K562 (cell line): Measurements from ENCODE around the gene PBX2. TPM values are rescaled to one million over a fixed set of nuclear protein-coding genes. Genes with fewer than 3 reads are reported as not detected.

Experiments used
- CEBPG ChIP-seq, 3 experiments: fragments of 200-800 bp in 1 of 3; sonication (Bioruptor generic) in 1 of 3; sonication (generic) in 1 of 3; formaldehyde crosslinking in 1 of 3; IDR thresholded peaks in 2 of 3; conservative IDR thresholded peaks in 1 of 3; 2 replicates each; pipeline versions ENCODE4 v1.6.1 to v1.8.0; 2016 to 2022; ENCODE audit warnings: missing compliant biosample characterization in 2 of 3, missing genetic modification characterization in 2 of 3, mild to moderate bottlenecking in 1 of 3, missing genetic modification reagents in 1 of 3
- GTF2E2 ChIP-seq: fragments of 200-800 bp; sonication (Bioruptor generic); IDR thresholded peaks from 2 replicates; pipeline ENCODE4 v1.6.1; 2016; ENCODE audit warnings: missing genetic modification characterization, missing compliant biosample characterization
- HIVEP1 ChIP-seq: fragments of 250-450 bp; sonication (Bioruptor Pico); IDR thresholded peaks from 2 replicates; pipeline ENCODE4 v1.4.0; 2020; ENCODE audit warnings: mild to moderate bottlenecking
- NR4A1 ChIP-seq, 2 experiments: fragments of 250-450 bp in 1 of 2; fragments of 450-650 bp in 1 of 2; sonication (Bioruptor Pico) in 1 of 2; IDR thresholded peaks; 2 replicates each; pipeline versions ENCODE4 v1.4.0 to v1.6.1; 2016 to 2020; ENCODE audit warnings: mild to moderate bottlenecking in 2 of 2, missing compliant biosample characterization in 1 of 2, missing genetic modification characterization in 1 of 2, moderate library complexity in 1 of 2
- POLR2AphosphoS5 ChIP-seq: IDR thresholded peaks from 2 replicates; pipeline ENCODE4 v1.6.1; 2011; ENCODE audit warnings: mild to moderate bottlenecking, low read depth, low read length, moderate library complexity; ENCODE audit not compliant: control insufficient read depth, insufficient read depth
- SMARCA5 ChIP-seq: fragments of 450-650 bp; IDR thresholded peaks from 2 replicates; pipeline ENCODE4 v1.6.1; 2016
- STAT6 ChIP-seq: sonication (generic); formaldehyde crosslinking; IDR thresholded peaks from 2 replicates; pipeline ENCODE4 v1.8.1; 2023; ENCODE audit warnings: mild to moderate bottlenecking, missing genetic modification reagents
- TARDBP ChIP-seq: fragments of 450-650 bp; IDR thresholded peaks from 2 replicates; pipeline ENCODE4 v1.6.1; 2016
- ZNF263 ChIP-seq: sonication (generic); formaldehyde crosslinking; IDR thresholded peaks from 2 replicates; pipeline ENCODE4 v1.8.0; 2022; ENCODE audit warnings: mild to moderate bottlenecking, missing genetic modification reagents, borderline replicate concordance
- ZNF583 ChIP-seq: fragments of 250-450 bp; sonication (Bioruptor Pico); IDR thresholded peaks from 2 replicates; pipeline ENCODE4 v1.4.0; 2020
- polyA plus RNA-seq, 8 experiments: library from polyadenylated mRNA; depleted of rRNA in 4 of 8; stranded (reverse) in 5 of 8; unstranded in 3 of 8; fragments of >200 nt; fragmentation: Nextera tagmentation in 2 of 8; fragmentation: Illumina TruSeq in 1 of 8; extraction: Ambion mirVana in 2 of 8; extraction: Trizol in 1 of 8; gene quantifications; 2 replicates each; pipeline versions ENCODE4 v1.2.1 to v1.2.3, GENCODE V29; 2011 to 2014; ENCODE audit warnings: inconsistent platforms in 1 of 8, missing spikeins in 1 of 8
- total RNA-seq, 7 experiments: library from RNA; depleted of rRNA in 6 of 7; stranded (reverse); fragments of >200 nt in 6 of 7; fragmentation: Illumina TruSeq in 2 of 7; extraction: Trizol in 2 of 7; gene quantifications; 2 replicates each; pipeline versions ENCODE4 v1.2.1 to v1.2.3, GENCODE V29; 2011 to 2021; ENCODE audit warnings: low replicate concordance in 1 of 7
- TF ChIP-seq, protein P1 (sequence below), 2 experiments: fragments of 450-650 bp in 1 of 2; sonication (generic) in 1 of 2; formaldehyde crosslinking in 1 of 2; IDR thresholded peaks; 2 replicates each; pipeline versions ENCODE4 v1.7.1 to v1.9.0; 2016 to 2022; ENCODE audit warnings: inconsistent platforms in 1 of 2, mild to moderate bottlenecking in 1 of 2, missing genetic modification reagents in 1 of 2

PBX2 gene
- total and polyA plus RNA-seq, 9 of the 15 experiments (the other 6 are each of a cell fraction or from before 2014, with no cell fraction given), result 1.9 to 134 (median 62.5) TPM

DNA sequence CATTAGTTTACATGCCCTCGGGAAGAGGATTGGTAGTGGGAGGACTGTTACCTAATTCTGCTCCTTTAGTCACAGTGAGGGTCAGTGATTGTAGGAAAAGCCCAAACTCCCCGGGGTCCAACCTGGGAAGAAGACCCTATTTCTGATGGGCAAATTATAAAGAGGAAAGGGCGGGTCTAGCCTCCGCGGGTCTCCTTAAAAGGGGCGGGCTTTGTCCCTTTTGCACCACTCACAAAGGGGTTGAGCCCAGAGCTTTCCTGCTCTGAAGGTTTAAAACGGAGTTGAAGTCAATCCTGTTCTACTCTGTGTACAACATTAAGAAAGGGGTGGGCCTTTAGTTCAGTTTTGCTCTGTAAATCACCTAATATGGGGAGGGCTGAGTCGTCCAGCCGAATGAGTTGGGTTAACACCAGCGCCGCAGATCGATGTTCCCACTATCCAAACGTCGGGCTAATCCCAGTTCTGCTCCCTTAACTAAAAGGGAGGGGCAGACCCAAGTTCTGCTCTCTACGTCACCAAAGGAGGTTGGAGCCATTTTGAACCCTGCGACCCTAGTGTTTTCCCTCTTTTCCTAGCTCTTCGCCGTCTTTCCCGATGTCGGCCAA is 12.7 kb downstream of the PBX2 start (continued):
- TF ChIP-seq, protein P1, sequence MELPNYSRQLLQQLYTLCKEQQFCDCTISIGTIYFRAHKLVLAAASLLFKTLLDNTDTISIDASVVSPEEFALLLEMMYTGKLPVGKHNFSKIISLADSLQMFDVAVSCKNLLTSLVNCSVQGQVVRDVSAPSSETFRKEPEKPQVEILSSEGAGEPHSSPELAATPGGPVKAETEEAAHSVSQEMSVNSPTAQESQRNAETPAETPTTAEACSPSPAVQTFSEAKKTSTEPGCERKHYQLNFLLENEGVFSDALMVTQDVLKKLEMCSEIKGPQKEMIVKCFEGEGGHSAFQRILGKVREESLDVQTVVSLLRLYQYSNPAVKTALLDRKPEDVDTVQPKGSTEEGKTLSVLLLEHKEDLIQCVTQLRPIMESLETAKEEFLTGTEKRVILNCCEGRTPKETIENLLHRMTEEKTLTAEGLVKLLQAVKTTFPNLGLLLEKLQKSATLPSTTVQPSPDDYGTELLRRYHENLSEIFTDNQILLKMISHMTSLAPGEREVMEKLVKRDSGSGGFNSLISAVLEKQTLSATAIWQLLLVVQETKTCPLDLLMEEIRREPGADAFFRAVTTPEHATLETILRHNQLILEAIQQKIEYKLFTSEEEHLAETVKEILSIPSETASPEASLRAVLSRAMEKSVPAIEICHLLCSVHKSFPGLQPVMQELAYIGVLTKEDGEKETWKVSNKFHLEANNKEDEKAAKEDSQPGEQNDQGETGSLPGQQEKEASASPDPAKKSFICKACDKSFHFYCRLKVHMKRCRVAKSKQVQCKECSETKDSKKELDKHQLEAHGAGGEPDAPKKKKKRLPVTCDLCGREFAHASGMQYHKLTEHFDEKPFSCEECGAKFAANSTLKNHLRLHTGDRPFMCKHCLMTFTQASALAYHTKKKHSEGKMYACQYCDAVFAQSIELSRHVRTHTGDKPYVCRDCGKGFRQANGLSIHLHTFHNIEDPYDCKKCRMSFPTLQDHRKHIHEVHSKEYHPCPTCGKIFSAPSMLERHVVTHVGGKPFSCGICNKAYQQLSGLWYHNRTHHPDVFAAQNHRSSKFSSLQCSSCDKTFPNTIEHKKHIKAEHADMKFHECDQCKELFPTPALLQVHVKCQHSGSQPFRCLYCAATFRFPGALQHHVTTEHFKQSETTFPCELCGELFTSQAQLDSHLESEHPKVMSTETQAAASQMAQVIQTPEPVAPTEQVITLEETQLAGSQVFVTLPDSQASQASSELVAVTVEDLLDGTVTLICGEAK (IDR thresholded peaks at IDR 0.05), result no peak
- TF ChIP-seq, protein P1 (CRISPR knock-in tag; IDR thresholded peaks at IDR 0.05), result no peak
- TF ChIP-seq ZNF263 (CRISPR knock-in tag), result no peak
- 0 out of 2 replicates have a peak, but pooled peaks have one; percentile 32 for TF ChIP-seq STAT6
- no peak for TF ChIP-seq CEBPG (CRISPR knock-in tag; IDR thresholded peaks at IDR 0.05)
- 0 out of 4 replicates have a peak, but pooled peaks of 1 of the 2 experiments have one; percentile 7 for TF ChIP-seq CEBPG (tag; conservative IDR thresholded peaks at IDR 0.05 in 1 of 2, IDR thresholded peaks at IDR 0.05 in 1 of 2)
- no peak for TF ChIP-seq SMARCA5
- TF ChIP-seq GTF2E2 (tag), result 0 out of 2 replicates have a peak, but pooled peaks have one; percentile 11
- TF ChIP-seq HIVEP1, result peak; percentile 76; the same call in 1 of the 2 replicates
- no peak for TF ChIP-seq ZNF583 (CRISPR knock-in tag)
- no peak for TF ChIP-seq TARDBP
- no peak for TF ChIP-seq NR4A1 (CRISPR knock-in tag; IDR thresholded peaks at IDR 0.05)
- TF ChIP-seq NR4A1 (tag; IDR thresholded peaks at IDR 0.05), result peak; percentile 54; the same call in 1 of the 2 replicates
- no peak for TF ChIP-seq POLR2AphosphoS5
